B cell (primary cell): Measurements from ENCODE around the gene RAB17. TPM values are rescaled to one million over a fixed set of nuclear protein-coding genes. Genes with fewer than 3 reads are reported as not detected.

Experiments
- ATAC-seq: fragments of 200-7000 bp; cut with Tn5 transposase; one replicate; pipeline ENCODE4 v1.10.0; 2021; ENCODE audit warnings: low read depth, mild to moderate bottlenecking, moderate number of reproducible peaks, moderate library complexity
- CTCF ChIA-PET: fragments of 350-600 bp; sonication (Branson Sonifier 250); formaldehyde crosslinking; loops from one replicate; lab custom pipeline; 2021; ENCODE audit warnings: antibody characterized with exemption, inconsistent platforms; lab: Charles Lee
- POLR2A ChIA-PET: fragments of 350-600 bp; sonication (Branson Sonifier 250); formaldehyde crosslinking; loops from one replicate; lab custom pipeline; 2021; ENCODE audit warnings: antibody characterized with exemption; lab: Charles Lee
- DNase-seq: peaks from one replicate; pipeline ENCODE4 v3.0.0; 2013
- H2AFZ ChIP-seq: 2 replicates; pipeline ENCODE4 v1.6.1; 2012; ENCODE audit warnings: mild to moderate bottlenecking, low read depth, low read length; ENCODE audit not compliant: insufficient read depth, poor library complexity, severe bottlenecking
- H3K27ac ChIP-seq, 2 donors: 1 replicate in 1 of 2; 2 replicates in 1 of 2; pipeline ENCODE4 v1.5.1; 2012 to 2013; ENCODE audit warnings: low read length in 2 of 2, mild to moderate bottlenecking in 2 of 2, moderate library complexity in 1 of 2
- H3K27me3 ChIP-seq, 4 experiments: fragments of 200-600 bp in 1 of 4; sonication (generic) in 1 of 4; replicated peaks in 1 of 4; 1 replicate in 2 of 4; 2 replicates in 2 of 4; pipeline versions ENCODE4 v1.6.1 to v1.7.0; 2013 to 2016; ENCODE audit warnings: low read length in 3 of 4, mild to moderate bottlenecking in 2 of 4, mixed read lengths in 1 of 4, moderate library complexity in 1 of 4; ENCODE audit not compliant: insufficient read depth in 4 of 4, control insufficient read depth in 3 of 4; ENCODE audit errors: control extremely low read depth in 1 of 4
- H3K36me3 ChIP-seq, 2 experiments: replicated peaks in 1 of 2; 1 replicate in 1 of 2; 2 replicates in 1 of 2; pipeline versions ENCODE4 v1.6.1 to v1.7.1; 2013; ENCODE audit warnings: low read length in 1 of 2; ENCODE audit not compliant: insufficient read depth in 2 of 2, control insufficient read depth in 1 of 2; ENCODE audit errors: control extremely low read depth in 1 of 2, extremely low read depth in 1 of 2
- H3K4me1 ChIP-seq, 2 donors: fragments of 200-600 bp in 1 of 2; sonication (generic) in 1 of 2; 1 replicate in 1 of 2; 2 replicates in 1 of 2; pipeline versions ENCODE4 v1.5.1 to v1.6.1; 2013 to 2017; ENCODE audit warnings: low read length in 2 of 2; ENCODE audit not compliant: control insufficient read depth in 2 of 2, insufficient read depth in 2 of 2
- H3K4me2 ChIP-seq: replicated peaks from 2 replicates; pipeline ENCODE3; 2012; ENCODE audit warnings: mild to moderate bottlenecking, low read depth, low read length; ENCODE audit not compliant: poor library complexity, severe bottlenecking
- H3K4me3 ChIP-seq, 5 experiments: fragments of 200-600 bp in 1 of 5; sonication (generic) in 1 of 5; 1 replicate in 3 of 5; 2 replicates in 2 of 5; pipeline versions ENCODE4 v1.5.1 to v1.7.0; 2011 to 2016; ENCODE audit warnings: low read length in 4 of 5, mild to moderate bottlenecking in 4 of 5, low read depth in 2 of 5, control low read depth in 1 of 5, moderate library complexity in 1 of 5; ENCODE audit not compliant: insufficient read depth in 1 of 5; ENCODE audit errors: control extremely low read depth in 1 of 5, extremely low read depth in 1 of 5
- H3K79me2 ChIP-seq: fragments of 200-600 bp; sonication (generic); one replicate; pipeline ENCODE4 v1.6.0; 2016; ENCODE audit warnings: low read length; ENCODE audit not compliant: control insufficient read depth, insufficient read depth
- H3K9ac ChIP-seq: fragments of 200-600 bp; sonication (generic); 2 replicates; pipeline ENCODE4 v1.6.1; 2017; ENCODE audit warnings: mild to moderate bottlenecking, low read length, moderate library complexity
- H3K9me3 ChIP-seq, 3 donors: one replicate each; pipeline versions ENCODE4 v1.6.1 to v1.7.1; 2013; ENCODE audit warnings: low read length in 2 of 3; ENCODE audit not compliant: control insufficient read depth in 2 of 3, insufficient read depth in 1 of 3; ENCODE audit errors: control extremely low read depth in 1 of 3
- H4K20me1 ChIP-seq: 2 replicates; pipeline ENCODE4 v1.6.0; 2012; ENCODE audit warnings: mild to moderate bottlenecking, low read length; ENCODE audit not compliant: insufficient read depth, control insufficient read depth, poor library complexity, severe bottlenecking
- H3K27ac Mint-ChIP-seq: one replicate; pipeline ENCODE4 v1.8.0; 2021; ENCODE audit warnings: mixed read lengths
- H3K27me3 Mint-ChIP-seq: one replicate; pipeline ENCODE4 v1.8.0; 2021; ENCODE audit warnings: mixed read lengths
- H3K4me1 Mint-ChIP-seq: one replicate; pipeline ENCODE4 v1.8.0; 2021; ENCODE audit warnings: mixed read lengths
- H3K4me3 Mint-ChIP-seq: one replicate; pipeline ENCODE4 v1.8.0; 2021; ENCODE audit warnings: mixed read lengths
- H3K9me3 Mint-ChIP-seq: one replicate; pipeline ENCODE4 v1.8.0; 2022; ENCODE audit warnings: mixed read lengths; ENCODE audit not compliant: insufficient read depth
- EZH2 ChIP-seq: IDR thresholded peaks from 2 replicates; pipeline ENCODE4 v1.6.1; 2012; ENCODE audit warnings: borderline replicate concordance, low read depth, mild to moderate bottlenecking, moderate library complexity, low read length; ENCODE audit not compliant: insufficient read depth, poor library complexity, severe bottlenecking
- WGBS: methylation state at CpG from one replicate; pipeline ENCODE4 v1.1.5; 2013; ENCODE audit warnings: missing lambda C conversion rate; ENCODE audit not compliant: insufficient coverage; 5-methylcytosine and 5-hydroxymethylcytosine counted together
- intact Hi-C: fragments of 100-400 bp; cut with micrococcal nuclease; formaldehyde crosslinking; loops from one replicate; pipeline ENCODE4 v1.10.0; 2022
- polyA plus RNA-seq: library from polyadenylated mRNA; depleted of rRNA; stranded (reverse); fragments of >200 nt; gene quantifications from 2 replicates; pipeline ENCODE4 v1.2.3, GENCODE V29; 2012
- total RNA-seq, 2 donors: library from RNA; stranded (reverse); fragments of 120-200 nt in 1 of 2; gene quantifications; 1 replicate in 1 of 2; 2 replicates in 1 of 2; pipeline versions ENCODE4 v1.2.3 to v1.2.4, GENCODE V29; 2013 to 2022
- TF ChIP-seq, protein P1 (sequence below): fragments of 200-600 bp; IDR thresholded peaks from one replicate; pipeline ENCODE4 v1.8.0; 2022; ENCODE audit warnings: antibody characterized with exemption, mild to moderate bottlenecking

RAB17 gene
- total and polyA plus RNA-seq, 2 donors (not counting 1 experiment from before 2014, with no cell fraction given), result not detected

GRCh38 chr2:237628247-237629187 is 38.0 kb upstream of the RAB17 start:
- H2AFZ ChIP-seq, result peak overlapping the region; percentile 58
- H3K27me3 Mint-ChIP-seq, result peaks cover 33% of the 10 kb centered on the region
- no peak for ATAC-seq

More at GRCh38 chr2:237628247-237629187, 38.0 kb upstream of the RAB17 start:
- ChIA-PET POLR2A (interaction anchor here (0.7 kb wide), 3 partner anchors 64 to 713 kb away, joined by 3 read pairs; no protein-coding TSS in a partner anchor), CTCF (interaction anchor here (0.7 to 2.3 kb wide), 3 partner anchors 10 to 117 kb away, joined by 3 to 8 read pairs (median 4); no protein-coding TSS in a partner anchor)
- 72% methylated on average over 11 of the region's 14 CpGs for WGBS
- H3K79me2 ChIP-seq, result no peaks in the 10 kb centered on the region
- intact Hi-C loops, result loop anchor here (5.0 kb wide), 1 partner anchor 64 kb away; no protein-coding TSS in a partner anchor
- peak overlapping the region; percentile 42 for H3K9ac ChIP-seq
- no peaks in the 10 kb centered on the region for H4K20me1 ChIP-seq
- no peaks in the 10 kb centered on the region for H3K36me3 ChIP-seq
- no peaks in the 10 kb centered on the region for H3K9me3 ChIP-seq
- peak overlapping the region; percentile 32 for H3K27ac Mint-ChIP-seq
- H3K4me1 ChIP-seq, result peaks cover 10 to 18% of the 10 kb centered on the region in 2 donors
- peak overlapping the region; percentile 88 for H3K4me3 Mint-ChIP-seq
- H3K9me3 Mint-ChIP-seq, result no peaks in the 10 kb centered on the region
- H3K4me2 ChIP-seq, result peak overlapping the region; percentile 82
- no peak for DNase-seq
- peaks cover 0 to 23% (median 13%) of the 10 kb centered on the region in 4 experiments for H3K27me3 ChIP-seq
- TF ChIP-seq, protein P1, sequence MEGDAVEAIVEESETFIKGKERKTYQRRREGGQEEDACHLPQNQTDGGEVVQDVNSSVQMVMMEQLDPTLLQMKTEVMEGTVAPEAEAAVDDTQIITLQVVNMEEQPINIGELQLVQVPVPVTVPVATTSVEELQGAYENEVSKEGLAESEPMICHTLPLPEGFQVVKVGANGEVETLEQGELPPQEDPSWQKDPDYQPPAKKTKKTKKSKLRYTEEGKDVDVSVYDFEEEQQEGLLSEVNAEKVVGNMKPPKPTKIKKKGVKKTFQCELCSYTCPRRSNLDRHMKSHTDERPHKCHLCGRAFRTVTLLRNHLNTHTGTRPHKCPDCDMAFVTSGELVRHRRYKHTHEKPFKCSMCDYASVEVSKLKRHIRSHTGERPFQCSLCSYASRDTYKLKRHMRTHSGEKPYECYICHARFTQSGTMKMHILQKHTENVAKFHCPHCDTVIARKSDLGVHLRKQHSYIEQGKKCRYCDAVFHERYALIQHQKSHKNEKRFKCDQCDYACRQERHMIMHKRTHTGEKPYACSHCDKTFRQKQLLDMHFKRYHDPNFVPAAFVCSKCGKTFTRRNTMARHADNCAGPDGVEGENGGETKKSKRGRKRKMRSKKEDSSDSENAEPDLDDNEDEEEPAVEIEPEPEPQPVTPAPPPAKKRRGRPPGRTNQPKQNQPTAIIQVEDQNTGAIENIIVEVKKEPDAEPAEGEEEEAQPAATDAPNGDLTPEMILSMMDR, result no peak
- TF ChIP-seq EZH2, result no peak
- no peak overlapping the region for H3K27ac ChIP-seq
- peaks cover 24% of the 10 kb centered on the region for H3K4me1 Mint-ChIP-seq
- peak overlapping the region; percentile 22 to 59 (median 39) for H3K4me3 ChIP-seq
